Lower leg skin (tissue), 4 donors: ENCODE results near the gene ALKBH3. TPM values are rescaled to one million over a fixed set of nuclear protein-coding genes. Genes with fewer than 3 reads are reported as not detected.

Source experiments
- DNase-seq, 2 donors: peaks; one replicate each; pipeline ENCODE4 v3.0.0-alpha.2; 2019; ENCODE audit warnings: low spot score in 2 of 2
- H3K4me3 ChIP-seq: fragments of 200-600 bp; sonication (generic); 2 replicates; pipeline ENCODE4 v1.5.1; 2017; ENCODE audit warnings: mild to moderate bottlenecking, low read depth; ENCODE audit not compliant: poor library complexity, severe bottlenecking
- POLR2A ChIP-seq, 2 donors: fragments of 450-650 bp; IDR thresholded peaks; one replicate each; pipeline ENCODE4 v1.6.1; 2016 to 2017; ENCODE audit warnings: antibody characterized with exemption in 2 of 2, mild to moderate bottlenecking in 1 of 2, moderate library complexity in 1 of 2
- WGBS, 2 donors: methylation state at CpG; one replicate each; pipeline ENCODE4 v1.1.5; 2018; 5-methylcytosine and 5-hydroxymethylcytosine counted together
- intact Hi-C: fragments of 100-400 bp; cut with DNase I; formaldehyde crosslinking; loops from one replicate; pipeline ENCODE4 v1.15.0; 2023; ENCODE audit warnings: low total_unique reads
- total RNA-seq, 4 donors: library from RNA; depleted of rRNA; stranded (reverse); fragments of >200 nt; gene quantifications; one replicate each; pipeline ENCODE4 v1.1.0, GENCODE V29; 2016
- TF ChIP-seq, protein P1 (sequence below), 3 donors: fragments of 450-650 bp; IDR thresholded peaks; one replicate each; pipeline ENCODE4 v1.5.1; 2016; ENCODE audit warnings: antibody characterized with exemption in 3 of 3, mild to moderate bottlenecking in 3 of 3, moderate library complexity in 2 of 3

The ALKBH3 gene
- total RNA-seq, 4 donors from 2014 or later, result 34.0 to 43.9 (median 39.8) TPM

DNA sequence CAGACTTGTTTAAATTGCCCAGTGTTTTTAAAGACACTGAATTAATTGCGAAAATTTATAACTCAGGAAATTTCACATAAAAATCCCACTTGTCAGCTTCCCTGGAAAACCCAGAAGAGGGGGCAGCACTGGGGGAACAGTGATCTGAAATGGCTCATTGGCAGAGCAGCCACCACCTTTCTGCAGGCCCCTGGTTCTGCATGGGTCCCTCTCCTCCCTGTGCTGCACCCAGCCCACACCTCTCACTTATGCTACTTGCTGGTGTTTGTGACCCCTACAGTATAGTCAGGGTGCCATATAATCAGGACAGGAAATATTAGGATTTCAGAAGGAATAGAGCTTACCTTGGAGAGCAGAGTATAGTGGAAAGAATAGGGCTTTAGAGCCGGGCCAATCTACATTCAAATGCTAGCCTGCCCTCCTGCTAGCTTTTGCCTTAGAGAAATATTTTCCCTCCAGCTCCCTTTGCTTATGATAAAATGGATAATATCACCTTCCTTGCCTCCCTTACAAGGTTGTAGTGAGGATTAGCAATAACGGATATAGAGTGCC lies 33.3 kb downstream of the ALKBH3 start:
- H3K4me3 ChIP-seq, result no peak overlapping the region
- no peak for TF ChIP-seq POLR2A (IDR thresholded peaks at IDR 0.05)
- TF ChIP-seq, protein P1, sequence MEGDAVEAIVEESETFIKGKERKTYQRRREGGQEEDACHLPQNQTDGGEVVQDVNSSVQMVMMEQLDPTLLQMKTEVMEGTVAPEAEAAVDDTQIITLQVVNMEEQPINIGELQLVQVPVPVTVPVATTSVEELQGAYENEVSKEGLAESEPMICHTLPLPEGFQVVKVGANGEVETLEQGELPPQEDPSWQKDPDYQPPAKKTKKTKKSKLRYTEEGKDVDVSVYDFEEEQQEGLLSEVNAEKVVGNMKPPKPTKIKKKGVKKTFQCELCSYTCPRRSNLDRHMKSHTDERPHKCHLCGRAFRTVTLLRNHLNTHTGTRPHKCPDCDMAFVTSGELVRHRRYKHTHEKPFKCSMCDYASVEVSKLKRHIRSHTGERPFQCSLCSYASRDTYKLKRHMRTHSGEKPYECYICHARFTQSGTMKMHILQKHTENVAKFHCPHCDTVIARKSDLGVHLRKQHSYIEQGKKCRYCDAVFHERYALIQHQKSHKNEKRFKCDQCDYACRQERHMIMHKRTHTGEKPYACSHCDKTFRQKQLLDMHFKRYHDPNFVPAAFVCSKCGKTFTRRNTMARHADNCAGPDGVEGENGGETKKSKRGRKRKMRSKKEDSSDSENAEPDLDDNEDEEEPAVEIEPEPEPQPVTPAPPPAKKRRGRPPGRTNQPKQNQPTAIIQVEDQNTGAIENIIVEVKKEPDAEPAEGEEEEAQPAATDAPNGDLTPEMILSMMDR (IDR thresholded peaks at IDR 0.05), result no peak
- intact Hi-C loops, result no loop called here
- no peak for DNase-seq
- 90 to 91% methylated on average over 3 of the region's 3 CpGs for WGBS, 2 donors

DNA sequence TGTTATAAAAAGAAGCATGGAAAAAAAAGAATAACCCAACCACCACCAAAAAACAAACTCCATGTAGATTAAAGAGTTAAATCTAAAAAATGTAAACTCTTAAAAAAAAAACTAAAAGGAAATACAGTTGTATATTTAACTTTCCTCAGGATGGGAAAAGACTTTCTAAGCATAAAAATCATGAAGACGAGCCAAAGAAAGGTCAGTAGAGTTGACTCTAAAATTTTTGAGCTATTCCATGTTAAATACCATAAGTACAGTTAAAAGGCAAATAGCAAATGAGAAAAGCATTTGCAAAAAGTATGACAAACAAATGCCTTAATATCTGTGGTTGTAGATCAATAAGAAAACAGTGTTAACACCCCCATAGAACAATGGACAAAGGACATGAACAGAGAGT lies 33.8 kb downstream of the ALKBH3 start:
- intact Hi-C loops, result no loop called here
- DNase-seq, result no peak
- no peak overlapping the region for H3K4me3 ChIP-seq
- no peak for TF ChIP-seq POLR2A (IDR thresholded peaks at IDR 0.05)
- TF ChIP-seq, protein P1 (IDR thresholded peaks at IDR 0.05), result no peak
- WGBS, 2 donors, result 83 to 93% methylated on average over 1 of the region's 1 CpG

DNA sequence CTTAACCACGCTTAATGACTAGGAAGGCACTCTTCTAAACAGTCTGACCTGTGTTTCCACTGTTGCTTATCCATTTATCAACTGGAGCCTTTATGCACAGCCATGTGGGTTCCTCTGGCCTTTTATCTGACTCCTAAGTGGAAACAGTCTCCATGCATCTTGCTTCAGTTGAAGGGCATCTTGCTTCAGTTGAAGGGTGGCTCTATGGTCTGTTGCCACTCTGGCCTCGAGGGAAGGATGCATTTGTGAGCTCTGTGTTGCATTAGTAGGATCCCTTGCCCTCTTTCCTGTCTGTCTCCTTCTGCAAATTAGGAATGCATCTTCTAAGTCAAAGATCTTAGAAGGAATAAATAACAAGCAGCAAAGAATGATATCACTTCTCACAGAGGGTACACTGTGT lies 36.0 kb downstream of the ALKBH3 start:
- intact Hi-C loops, result no loop called here
- WGBS, 2 donors, result 73 to 84% methylated on average over 2 of the region's 2 CpGs
- no peak for TF ChIP-seq POLR2A (IDR thresholded peaks at IDR 0.05)
- TF ChIP-seq, protein P1 (IDR thresholded peaks at IDR 0.05), result no peak
- DNase-seq, result no peak
- no peak overlapping the region for H3K4me3 ChIP-seq

DNA sequence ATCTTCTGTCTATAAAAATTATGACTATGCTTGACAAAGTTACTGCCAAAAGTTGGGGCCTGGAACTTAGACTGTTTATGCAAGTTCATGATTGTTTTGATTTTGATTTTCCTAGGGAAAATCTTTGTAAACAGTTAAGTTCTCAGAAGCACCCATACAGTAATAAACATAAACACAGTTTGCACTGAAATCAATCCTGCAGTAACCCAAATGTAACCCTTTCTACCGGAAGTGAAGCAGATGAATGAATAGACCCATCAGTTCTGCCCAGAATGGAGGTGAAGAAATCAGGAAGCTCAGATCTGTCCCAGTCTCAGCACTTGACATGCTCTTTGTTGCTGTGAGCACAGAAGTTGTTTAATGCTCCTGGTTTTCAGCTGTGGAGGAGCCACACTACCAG lies 37.2 kb downstream of the ALKBH3 start:
- 61 to 84% methylated on average over 1 of the region's 1 CpG for WGBS, 2 donors
- no peak for TF ChIP-seq POLR2A (IDR thresholded peaks at IDR 0.05)
- TF ChIP-seq, protein P1 (IDR thresholded peaks at IDR 0.05), result no peak
- intact Hi-C loops, result no loop called here
- DNase-seq, result no peak
- H3K4me3 ChIP-seq, result no peak overlapping the region

DNA sequence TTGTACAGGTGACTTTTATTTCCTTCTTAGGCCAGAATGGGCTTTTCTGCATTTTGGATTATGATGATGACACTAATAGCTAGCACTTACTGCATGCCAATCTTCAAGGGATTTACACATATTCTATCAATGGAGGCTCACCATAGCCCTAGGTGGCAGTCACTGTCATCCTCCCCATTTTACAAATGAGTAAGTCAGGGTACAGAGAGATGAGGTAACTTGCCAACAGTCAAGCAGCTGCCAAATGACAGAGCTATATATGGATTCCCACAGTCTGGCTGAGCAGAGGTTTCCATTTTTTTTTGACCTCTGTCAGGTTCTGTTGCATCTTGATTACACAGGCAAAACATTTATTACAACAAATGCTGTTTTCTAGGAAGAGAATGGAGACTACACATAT lies 38.0 kb downstream of the ALKBH3 start:
- no peak for TF ChIP-seq POLR2A (IDR thresholded peaks at IDR 0.05)
- TF ChIP-seq, protein P1 (IDR thresholded peaks at IDR 0.05), result no peak
- no peak for DNase-seq
- intact Hi-C loops, result no loop called here

More for the DNA sequence above, 38.0 kb downstream of the ALKBH3 start:
- no peak overlapping the region for H3K4me3 ChIP-seq
